LNCaP clone FGC (cell line): ENCODE results near the gene SNX4.
"Not testable (repeated sequence)": the region's sequence is repeated elsewhere in the genome, so short reads cannot be mapped to it uniquely, and the experiment has no call there.

Experiments
- DNase-seq: peaks from one replicate; pipeline ENCODE4 v3.0.0-alpha.2; 2011; ENCODE audit warnings: low read depth
- H3K4me3 ChIP-seq: 2 replicates; pipeline ENCODE4 v1.5.1; 2011; ENCODE audit warnings: mild to moderate bottlenecking, low read depth, low read length, control low read depth
- TF ChIP-seq, protein P1 (sequence below): IDR thresholded peaks from 2 replicates; pipeline ENCODE4 v1.5.1; 2012; ENCODE audit warnings: mild to moderate bottlenecking; ENCODE audit not compliant: control insufficient read depth, insufficient read depth; ENCODE audit errors: extremely low read depth

SNX4 gene

DNA sequence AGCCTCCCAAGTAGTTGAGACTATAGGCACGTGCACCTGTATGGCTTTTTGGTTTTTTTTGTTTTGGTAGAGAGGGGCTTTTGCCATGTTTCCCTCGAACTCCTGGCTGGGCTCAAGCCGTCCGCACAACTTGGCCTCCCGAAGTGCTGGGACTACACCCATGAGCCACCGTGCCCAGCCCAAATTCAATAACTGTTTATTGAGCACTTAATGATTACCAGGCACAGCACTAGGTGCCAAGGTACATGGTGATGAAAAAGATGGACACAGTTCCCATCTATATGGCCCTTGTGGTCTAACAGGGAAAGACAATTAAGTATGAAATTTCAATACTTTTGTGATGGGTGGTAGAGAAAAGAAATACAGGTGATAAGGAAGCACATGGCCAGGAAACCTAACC lies 109.1 kb downstream of the SNX4 start:
- no peak for DNase-seq
- H3K4me3 ChIP-seq: no peak overlapping the region
- TF ChIP-seq, protein P1, sequence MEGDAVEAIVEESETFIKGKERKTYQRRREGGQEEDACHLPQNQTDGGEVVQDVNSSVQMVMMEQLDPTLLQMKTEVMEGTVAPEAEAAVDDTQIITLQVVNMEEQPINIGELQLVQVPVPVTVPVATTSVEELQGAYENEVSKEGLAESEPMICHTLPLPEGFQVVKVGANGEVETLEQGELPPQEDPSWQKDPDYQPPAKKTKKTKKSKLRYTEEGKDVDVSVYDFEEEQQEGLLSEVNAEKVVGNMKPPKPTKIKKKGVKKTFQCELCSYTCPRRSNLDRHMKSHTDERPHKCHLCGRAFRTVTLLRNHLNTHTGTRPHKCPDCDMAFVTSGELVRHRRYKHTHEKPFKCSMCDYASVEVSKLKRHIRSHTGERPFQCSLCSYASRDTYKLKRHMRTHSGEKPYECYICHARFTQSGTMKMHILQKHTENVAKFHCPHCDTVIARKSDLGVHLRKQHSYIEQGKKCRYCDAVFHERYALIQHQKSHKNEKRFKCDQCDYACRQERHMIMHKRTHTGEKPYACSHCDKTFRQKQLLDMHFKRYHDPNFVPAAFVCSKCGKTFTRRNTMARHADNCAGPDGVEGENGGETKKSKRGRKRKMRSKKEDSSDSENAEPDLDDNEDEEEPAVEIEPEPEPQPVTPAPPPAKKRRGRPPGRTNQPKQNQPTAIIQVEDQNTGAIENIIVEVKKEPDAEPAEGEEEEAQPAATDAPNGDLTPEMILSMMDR: no peak

DNA sequence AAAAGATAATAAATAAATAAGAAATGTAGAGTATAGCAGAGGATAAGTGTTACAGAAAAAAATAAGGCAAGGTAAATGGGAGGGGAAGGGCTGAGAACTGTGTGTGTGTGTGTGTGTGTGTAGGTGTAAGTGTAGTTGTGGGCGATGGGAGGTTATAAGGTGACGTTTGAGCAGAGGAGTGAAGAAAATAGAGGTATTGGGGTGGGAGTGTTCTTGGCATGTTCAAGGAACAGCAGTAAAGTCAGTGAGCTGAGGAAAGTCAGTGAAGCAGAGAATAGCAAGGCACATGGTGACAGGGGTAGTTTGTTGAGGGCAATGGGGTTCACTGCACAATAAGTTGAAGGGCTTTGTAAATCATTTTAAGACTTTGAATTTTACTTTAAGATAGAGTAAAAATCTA lies 113.9 kb downstream of the SNX4 start:
- DNase-seq: no peak
- no peak overlapping the region for H3K4me3 ChIP-seq
- TF ChIP-seq, protein P1: no peak

DNA sequence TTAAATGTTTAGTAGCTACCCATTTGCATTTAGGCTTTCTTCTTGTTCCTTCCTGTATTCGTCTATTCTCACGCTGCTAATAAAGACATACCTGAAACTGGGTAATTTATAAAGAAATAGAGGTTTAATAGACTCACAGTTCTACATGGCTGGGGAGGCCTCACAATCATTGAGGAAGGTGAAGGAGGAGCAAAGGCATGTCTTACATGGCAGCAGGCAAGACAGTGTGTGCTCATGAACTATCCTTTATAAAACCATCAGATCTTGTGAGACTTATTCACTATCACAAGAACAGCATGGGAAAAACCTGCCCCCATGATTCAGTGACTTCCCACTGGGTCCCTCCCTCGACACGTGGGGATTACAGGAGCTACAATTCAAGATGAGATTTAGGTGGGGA lies 114.5 kb downstream of the SNX4 start:
- DNase-seq, H3K4me3 ChIP-seq: not testable (repeated sequence)

DNA sequence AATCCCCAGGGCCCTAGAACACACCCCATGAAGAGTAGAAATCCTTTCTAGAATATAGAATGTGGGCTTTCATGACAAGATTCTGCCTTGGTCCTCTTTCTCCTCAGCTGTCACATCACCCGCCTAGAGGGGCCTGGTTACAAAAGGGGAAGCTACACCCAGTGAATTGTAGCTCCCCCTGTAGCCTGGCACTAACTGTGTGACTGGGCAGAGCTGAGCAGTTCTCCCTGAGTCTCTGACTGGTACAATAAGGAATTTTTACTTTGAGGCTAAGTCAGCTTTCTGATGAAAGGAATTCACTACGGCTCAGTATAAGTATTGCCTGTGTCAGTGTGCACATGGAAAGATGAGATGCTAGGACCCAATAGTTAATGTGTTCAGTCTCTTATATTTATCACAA lies 116.2 kb downstream of the SNX4 start:
- no peak overlapping the region for H3K4me3 ChIP-seq
- DNase-seq: no peak
- TF ChIP-seq, protein P1: no peak

DNA sequence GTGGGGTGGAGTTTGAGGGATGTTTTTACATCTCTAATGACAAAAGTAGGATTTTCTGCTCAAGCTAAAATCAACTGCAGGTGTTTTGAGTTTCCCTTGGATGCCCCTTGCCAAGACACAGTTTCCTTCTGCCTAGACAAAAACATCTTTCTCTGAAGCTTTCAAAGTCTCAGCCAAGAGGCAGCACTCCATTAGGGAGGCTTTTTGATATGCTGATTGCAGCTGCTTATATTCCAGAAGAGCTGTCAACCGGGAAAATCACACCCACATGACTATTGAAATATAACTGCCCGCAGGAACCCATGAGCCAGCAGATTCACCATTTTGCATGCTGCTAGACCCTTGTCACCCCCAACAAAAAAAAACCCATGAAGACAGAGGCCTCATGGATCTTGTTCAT lies 117.4 kb downstream of the SNX4 start:
- H3K4me3 ChIP-seq: no peak overlapping the region
- TF ChIP-seq, protein P1: no peak
- DNase-seq: no peak

DNA sequence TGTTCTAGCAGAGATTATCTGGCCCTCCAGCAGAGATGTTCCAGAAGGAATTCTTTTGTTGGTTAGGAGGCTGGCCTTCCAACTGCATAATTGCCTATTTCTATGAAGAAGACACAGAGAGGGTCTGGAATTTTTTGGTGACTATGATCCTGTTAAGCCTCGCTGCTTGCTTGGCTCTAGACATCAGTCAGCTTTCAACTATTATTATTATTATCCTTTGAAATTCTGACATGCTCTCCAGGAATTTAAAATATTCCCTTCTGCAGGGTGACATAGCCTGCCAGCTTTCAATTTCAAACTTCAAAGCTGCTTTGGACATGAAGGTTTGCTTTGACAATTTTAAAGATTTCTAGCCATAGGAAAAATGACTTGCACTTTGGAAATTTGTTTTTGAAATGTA lies 118.6 kb downstream of the SNX4 start:
- DNase-seq: no peak
- TF ChIP-seq, protein P1: no peak
- no peak overlapping the region for H3K4me3 ChIP-seq

DNA sequence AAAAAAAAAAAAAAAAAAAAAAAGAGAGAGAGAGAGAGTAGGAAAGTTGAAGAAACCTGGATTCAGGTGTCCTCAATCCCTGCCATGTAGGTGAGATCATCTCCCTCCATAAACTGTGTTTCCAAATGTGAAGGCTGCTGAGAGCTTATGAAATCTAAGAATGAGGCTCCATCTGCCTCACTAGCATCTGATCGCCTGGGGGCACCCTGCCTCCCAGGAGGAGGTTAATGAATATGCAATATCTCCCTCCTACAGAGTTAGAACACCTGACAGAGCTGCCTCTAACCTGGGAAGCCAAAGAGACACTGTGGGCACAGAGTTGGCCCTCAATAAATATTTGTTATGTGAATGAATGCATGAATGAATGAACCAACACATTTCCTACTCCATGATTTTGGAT lies 121.0 kb downstream of the SNX4 start:
- no peak for DNase-seq
- H3K4me3 ChIP-seq: no peak overlapping the region
- TF ChIP-seq, protein P1: 0 out of 2 replicates have a peak, but pooled peaks have one; percentile 3
